Endothelial cell of umbilical vein (primary cell): ENCODE data around the gene FOXRED2. TPM values are rescaled to one million over a fixed set of nuclear protein-coding genes. Genes with fewer than 3 reads are reported as not detected.

ENCODE experiments used
- BruUV-seq: library from RNA; stranded (reverse); fragments of 400-500 nt; replicated peaks from 2 replicates; lab custom pipeline; 2021; lab: Mats Ljungman, UMichigan
- CTCF ChIA-PET: fragments of 300-600, 350-600 bp; sonication (Branson Sonifier 250); formaldehyde crosslinking; loops from one replicate; lab custom pipeline; 2021; ENCODE audit warnings: antibody characterized with exemption, inconsistent platforms; lab: Charles Lee
- POLR2A ChIA-PET: fragments of 300-600, 350-600 bp; sonication (Branson Sonifier 250); formaldehyde crosslinking; loops from one replicate; lab custom pipeline; 2021; ENCODE audit warnings: antibody characterized with exemption, inconsistent platforms; lab: Charles Lee
- DNase-seq: peaks from one replicate; pipeline ENCODE4 v3.0.0-alpha.2; 2011; ENCODE audit warnings: low read depth, low spot score
- FAIRE-seq: peaks from 2 replicates; lab custom pipeline; 2011; peaks lifted over from hg19 to GRCh38; lab: Jason Lieb, UNC
- H2AFZ ChIP-seq: 2 replicates; pipeline ENCODE4 v1.6.0; 2012; ENCODE audit warnings: low read depth, low read length, control low read depth, inconsistent platforms
- H3K27ac ChIP-seq: 2 replicates; pipeline ENCODE4 v1.5.1; 2011; ENCODE audit warnings: low read depth, mild to moderate bottlenecking, control low read depth, low read length, moderate library complexity; ENCODE audit not compliant: insufficient read depth
- H3K27me3 ChIP-seq, 2 experiments: 2 replicates each; pipeline versions ENCODE4 v1.6.0 to v1.6.1; 2011; ENCODE audit warnings: low read length in 2 of 2, mixed read lengths in 1 of 2; ENCODE audit not compliant: control insufficient read depth in 2 of 2, insufficient read depth in 2 of 2
- H3K36me3 ChIP-seq, 2 experiments: 2 replicates in 1 of 2; 3 replicates in 1 of 2; pipeline ENCODE4 v1.5.1; 2011; ENCODE audit warnings: low read length in 2 of 2, mild to moderate bottlenecking in 1 of 2, moderate library complexity in 1 of 2; ENCODE audit not compliant: control insufficient read depth in 2 of 2, insufficient read depth in 2 of 2; ENCODE audit errors: extremely low read depth in 1 of 2
- H3K4me1 ChIP-seq: 3 replicates; pipeline ENCODE4 v1.5.1; 2011; ENCODE audit warnings: mild to moderate bottlenecking, low read length; ENCODE audit not compliant: control insufficient read depth, insufficient read depth; ENCODE audit errors: extremely low read depth
- H3K4me2 ChIP-seq: 2 replicates; pipeline ENCODE4 v1.6.1; 2011; ENCODE audit warnings: low read length, control low read depth, mixed read lengths; ENCODE audit not compliant: insufficient read depth
- H3K4me3 ChIP-seq, 3 experiments: fragments of 200-600 bp in 1 of 3; sonication (generic), shearing (Covaris generic) in 1 of 3; replicated peaks in 1 of 3; 2 replicates each; pipeline ENCODE4 v1.5.1; 2011 to 2016; ENCODE audit warnings: control low read depth in 3 of 3, low read length in 3 of 3, mild to moderate bottlenecking in 2 of 3, inconsistent platforms in 1 of 3, low read depth in 1 of 3, moderate library complexity in 1 of 3; ENCODE audit not compliant: insufficient read depth in 1 of 3
- H3K79me2 ChIP-seq: 2 replicates; pipeline ENCODE4 v1.6.0; 2012; ENCODE audit warnings: low read length, inconsistent platforms; ENCODE audit not compliant: control insufficient read depth, insufficient read depth
- H3K9ac ChIP-seq: replicated peaks from 2 replicates; pipeline ENCODE3; 2011; ENCODE audit warnings: low read length, control low read depth; ENCODE audit not compliant: insufficient read depth; ENCODE audit errors: extremely low read depth
- H3K9me1 ChIP-seq: replicated peaks from 3 replicates; pipeline ENCODE4 v1.6.0; 2011; ENCODE audit warnings: mild to moderate bottlenecking, low read length; ENCODE audit not compliant: control insufficient read depth, insufficient read depth; ENCODE audit errors: extremely low read depth
- H3K9me3 ChIP-seq: replicated peaks from 2 replicates; pipeline ENCODE4 v1.5.1; 2012; ENCODE audit warnings: low read length, inconsistent platforms; ENCODE audit not compliant: control insufficient read depth, insufficient read depth
- H4K20me1 ChIP-seq: replicated peaks from 2 replicates; pipeline ENCODE3; 2011; ENCODE audit warnings: mild to moderate bottlenecking, low read length; ENCODE audit not compliant: control insufficient read depth, insufficient read depth; ENCODE audit errors: extremely low read depth
- EZH2 ChIP-seq: IDR thresholded peaks from 2 replicates; pipeline ENCODE4 v1.6.1; 2012; ENCODE audit warnings: borderline replicate concordance, low read depth, mild to moderate bottlenecking, moderate library complexity, low read length, inconsistent platforms; ENCODE audit not compliant: severe bottlenecking
- GATA2 ChIP-seq: IDR thresholded peaks from 2 replicates; pipeline ENCODE4 v1.7.0; 2011; ENCODE audit warnings: low read depth, mild to moderate bottlenecking, moderate library complexity, mixed read lengths, low read length; ENCODE audit not compliant: insufficient read length, insufficient read depth
- JUN ChIP-seq: IDR thresholded peaks from 2 replicates; pipeline ENCODE4 v1.6.1; 2011; ENCODE audit warnings: borderline replicate concordance, low read depth; ENCODE audit not compliant: insufficient read length, insufficient read depth
- POLR2A ChIP-seq: IDR thresholded peaks from 2 replicates; pipeline ENCODE4 v1.6.1; 2012; ENCODE audit warnings: low read depth, mild to moderate bottlenecking, control low read depth, low read length
- POLR2AphosphoS5 ChIP-seq: IDR thresholded peaks from 2 replicates; pipeline ENCODE4 v1.6.1; 2012; ENCODE audit warnings: low read depth, mild to moderate bottlenecking, control low read depth, low read length, moderate library complexity; ENCODE audit not compliant: insufficient read depth
- dilution Hi-C: fragments of 300-500 bp; cut with MboI; formaldehyde crosslinking; loops from one replicate; pipeline ENCODE4 v1.15.0; 2019; ENCODE audit warnings: low sequenced_read_pairs; ENCODE audit not compliant: extremely low pct_ligation_motif_present
- intact Hi-C: fragments of 100-400 bp; cut with micrococcal nuclease; formaldehyde crosslinking; loops from one replicate; pipeline ENCODE4 v1.10.0; 2022
- polyA plus RNA-seq, 4 experiments: library from polyadenylated mRNA; depleted of rRNA in 3 of 4; stranded (reverse) in 3 of 4; unstranded in 1 of 4; fragments of >200 nt; gene quantifications; 2 replicates each; pipeline versions ENCODE4 v1.2.1 to v1.2.3, GENCODE V29; 2011 to 2012; ENCODE audit warnings: missing spikeins in 1 of 4
- total RNA-seq: library from RNA; stranded (reverse); gene quantifications from 2 replicates; pipeline ENCODE4 v1.2.3, GENCODE V29; 2021
- TF ChIP-seq, protein P1 (sequence below), 2 donors: IDR thresholded peaks; 1 replicate in 1 of 2; 2 replicates in 1 of 2; pipeline ENCODE4 v1.5.1; 2011; ENCODE audit warnings: low read length in 2 of 2, mild to moderate bottlenecking in 2 of 2, moderate library complexity in 2 of 2, control low read depth in 1 of 2, inconsistent platforms in 1 of 2, low read depth in 1 of 2; ENCODE audit not compliant: insufficient read depth in 1 of 2; ENCODE audit errors: extremely low read depth in 1 of 2
- TF ChIP-seq, protein P2 (sequence below): IDR thresholded peaks from 2 replicates; pipeline ENCODE4 v1.6.1; 2011; ENCODE audit not compliant: insufficient read depth, insufficient read length

The FOXRED2 gene
- total and polyA plus RNA-seq, 2 donors (not counting 3 experiments of a cell fraction or from before 2014, with no cell fraction given) = 8.4 to 20.4 TPM

DNA sequence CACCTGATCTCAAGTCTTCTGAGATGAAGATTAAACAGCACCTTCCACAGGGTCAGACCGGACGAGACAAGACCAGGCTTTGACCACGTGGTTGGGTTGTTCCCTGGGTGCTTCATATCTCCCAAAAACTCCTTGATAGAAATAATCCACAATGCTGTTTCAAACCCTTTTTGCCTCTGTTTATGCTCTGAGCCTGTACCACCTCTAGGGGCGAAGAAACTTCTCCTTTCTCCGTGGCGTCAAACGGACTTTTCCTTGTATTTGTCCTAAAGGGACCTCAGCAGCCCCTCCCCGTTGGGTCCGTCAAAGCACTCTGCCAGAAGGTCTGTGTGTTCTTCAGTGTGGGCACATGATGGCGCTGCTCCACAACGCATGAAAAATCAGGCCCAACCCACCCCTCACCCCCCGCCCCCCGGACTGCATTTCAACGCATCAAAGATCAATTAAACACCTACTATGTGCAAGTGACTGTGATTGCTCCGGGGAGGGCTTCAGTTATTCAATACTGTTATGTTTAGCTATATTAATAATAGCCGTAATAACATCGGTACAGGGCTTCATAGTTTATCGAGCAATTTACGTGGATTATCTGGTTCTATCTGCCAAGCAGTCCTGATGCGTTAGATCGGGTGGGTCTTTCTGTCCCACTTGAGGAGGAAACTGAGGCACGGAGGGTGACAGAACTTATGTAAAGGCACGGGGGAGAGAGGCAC, 39.4 kb upstream of the FOXRED2 start:
- peaks cover 23% of the 10 kb centered on the region for H3K4me1 ChIP-seq
- H3K27me3 ChIP-seq = peaks cover 2 to 4% of the 10 kb centered on the region in 2 experiments
- ChIA-PET POLR2A (no interaction called here), CTCF (interaction anchor here (0.6 to 6.0 kb wide), 23 partner anchors 9 to 653 kb away, joined by 3 to 116 read pairs (median 4); partner anchors contain the start of genes KCTD17 and NCF4)
- no peaks in the 10 kb centered on the region for H4K20me1 ChIP-seq
- intact Hi-C loops = loop anchor here (1.0 kb wide), 3 partner anchors 230 to 310 kb away; partner anchors contain the start of gene IFT27
- H3K4me2 ChIP-seq = no peak overlapping the region
- BruUV-seq = no TSS peak
- no peak overlapping the region for H3K9ac ChIP-seq
- no peak overlapping the region for H3K27ac ChIP-seq
- H3K4me3 ChIP-seq = no peak overlapping the region
- peak overlapping the region; percentile 23 for H2AFZ ChIP-seq
- no peaks in the 10 kb centered on the region for H3K36me3 ChIP-seq
- dilution Hi-C loops = no loop called here
- no peaks in the 10 kb centered on the region for H3K9me1 ChIP-seq
- FAIRE-seq (peak; percentile 83), DNase-seq (peak; percentile 54)
- TF ChIP-seq EZH2 = no peak
- TF ChIP-seq POLR2A = no peak
- no peak for TF ChIP-seq POLR2AphosphoS5
- TF ChIP-seq, protein P1, sequence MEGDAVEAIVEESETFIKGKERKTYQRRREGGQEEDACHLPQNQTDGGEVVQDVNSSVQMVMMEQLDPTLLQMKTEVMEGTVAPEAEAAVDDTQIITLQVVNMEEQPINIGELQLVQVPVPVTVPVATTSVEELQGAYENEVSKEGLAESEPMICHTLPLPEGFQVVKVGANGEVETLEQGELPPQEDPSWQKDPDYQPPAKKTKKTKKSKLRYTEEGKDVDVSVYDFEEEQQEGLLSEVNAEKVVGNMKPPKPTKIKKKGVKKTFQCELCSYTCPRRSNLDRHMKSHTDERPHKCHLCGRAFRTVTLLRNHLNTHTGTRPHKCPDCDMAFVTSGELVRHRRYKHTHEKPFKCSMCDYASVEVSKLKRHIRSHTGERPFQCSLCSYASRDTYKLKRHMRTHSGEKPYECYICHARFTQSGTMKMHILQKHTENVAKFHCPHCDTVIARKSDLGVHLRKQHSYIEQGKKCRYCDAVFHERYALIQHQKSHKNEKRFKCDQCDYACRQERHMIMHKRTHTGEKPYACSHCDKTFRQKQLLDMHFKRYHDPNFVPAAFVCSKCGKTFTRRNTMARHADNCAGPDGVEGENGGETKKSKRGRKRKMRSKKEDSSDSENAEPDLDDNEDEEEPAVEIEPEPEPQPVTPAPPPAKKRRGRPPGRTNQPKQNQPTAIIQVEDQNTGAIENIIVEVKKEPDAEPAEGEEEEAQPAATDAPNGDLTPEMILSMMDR (IDR thresholded peaks at IDR 0.05; ENCODE audit: extremely low read depth in 1 of 2, insufficient read depth in 1 of 2, low read depth in 1 of 2, low read length in 2 of 2) = peak; percentile 45 to 68
- TF ChIP-seq GATA2 = no peak
- TF ChIP-seq JUN = no peak
- TF ChIP-seq, protein P2, sequence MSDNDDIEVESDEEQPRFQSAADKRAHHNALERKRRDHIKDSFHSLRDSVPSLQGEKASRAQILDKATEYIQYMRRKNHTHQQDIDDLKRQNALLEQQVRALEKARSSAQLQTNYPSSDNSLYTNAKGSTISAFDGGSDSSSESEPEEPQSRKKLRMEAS = no peak
- H3K79me2 ChIP-seq = no peaks in the 10 kb centered on the region
- no peaks in the 10 kb centered on the region for H3K9me3 ChIP-seq
